Measurements from ENCODE around the gene ZP1. TPM values are rescaled to one million over a fixed set of nuclear protein-coding genes. Genes with fewer than 3 reads are reported as not detected.

The ZP1 gene
- total and polyA plus RNA-seq, 2 experiments from 2014 or later, result not detected

DNA sequence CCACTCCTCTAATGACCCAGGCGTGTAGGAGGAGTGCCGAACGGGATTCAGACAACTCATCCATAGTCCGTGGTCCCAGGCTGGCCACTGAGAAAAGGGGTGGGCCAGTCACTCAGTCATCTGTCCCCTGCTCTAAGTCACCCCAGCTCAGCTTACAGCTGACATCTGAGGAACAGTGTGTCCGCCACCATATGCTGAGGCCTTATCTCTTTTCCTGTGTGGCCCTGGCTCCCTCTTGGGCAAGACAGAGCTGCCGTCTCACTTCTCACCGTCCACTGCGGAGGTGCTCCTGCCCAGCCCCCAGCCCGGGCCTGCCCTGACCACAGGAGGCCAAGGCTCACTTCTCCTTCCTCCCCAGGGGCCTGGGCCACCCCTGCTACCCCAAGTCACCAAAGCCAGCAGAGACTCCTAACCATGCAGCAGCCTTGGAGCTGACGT, 18.6 kb upstream of the ZP1 start:
- no peak overlapping the region for H3K27ac Mint-ChIP-seq
- Histone ChIP-seq H3K36me3 (ENCODE audit: insufficient read depth) (no peaks in the 10 kb centered on the region; the same call in 1 of the 2 replicates), H3K4me2 (no peak overlapping the region), H3K4me3 (no peak overlapping the region), H3K79me2 (replicated peaks; ENCODE audit: insufficient read depth) (peaks cover 32% of the 10 kb centered on the region), H3F3A (replicated peaks; ENCODE audit: low read depth) (peaks cover 9% of the 10 kb centered on the region; the same call in 1 of the 2 replicates), H3K27me3 (ENCODE audit: insufficient read depth) (peaks cover 13% of the 10 kb centered on the region), H4K20me1 (replicated peaks; ENCODE audit: insufficient read depth) (peaks cover 13% of the 10 kb centered on the region; the same call in 1 of the 2 replicates), H3K27ac (ENCODE audit: low read depth) (no peak overlapping the region), H2AFZ (no peak overlapping the region), H3K4me1 (ENCODE audit: insufficient read depth) (peaks cover 12% of the 10 kb centered on the region; the same call in 1 of the 2 replicates), H3K9me2 (ENCODE audit: insufficient read depth) (no peaks in the 10 kb centered on the region)
- H3K27me3 Mint-ChIP-seq (ENCODE audit: insufficient read depth, low read depth, poor library complexity), result peaks cover 20% of the 10 kb centered on the region
- TF ChIP-seq ZNF331 (CRISPR knock-in tag; IDR thresholded peaks at IDR 0.05; ENCODE audit: low read depth), result no peak
- no peak for TF ChIP-seq STAT1 (IDR thresholded peaks at IDR 0.05; ENCODE audit: unreplicated experiment)
- no peak for TF ChIP-seq EZH2 (IDR thresholded peaks at IDR 0.05; ENCODE audit: low read depth, unreplicated experiment)
- no peak for TF ChIP-seq ZNF114 (CRISPR knock-in tag; IDR thresholded peaks at IDR 0.05)
- TF ChIP-seq, protein P1, sequence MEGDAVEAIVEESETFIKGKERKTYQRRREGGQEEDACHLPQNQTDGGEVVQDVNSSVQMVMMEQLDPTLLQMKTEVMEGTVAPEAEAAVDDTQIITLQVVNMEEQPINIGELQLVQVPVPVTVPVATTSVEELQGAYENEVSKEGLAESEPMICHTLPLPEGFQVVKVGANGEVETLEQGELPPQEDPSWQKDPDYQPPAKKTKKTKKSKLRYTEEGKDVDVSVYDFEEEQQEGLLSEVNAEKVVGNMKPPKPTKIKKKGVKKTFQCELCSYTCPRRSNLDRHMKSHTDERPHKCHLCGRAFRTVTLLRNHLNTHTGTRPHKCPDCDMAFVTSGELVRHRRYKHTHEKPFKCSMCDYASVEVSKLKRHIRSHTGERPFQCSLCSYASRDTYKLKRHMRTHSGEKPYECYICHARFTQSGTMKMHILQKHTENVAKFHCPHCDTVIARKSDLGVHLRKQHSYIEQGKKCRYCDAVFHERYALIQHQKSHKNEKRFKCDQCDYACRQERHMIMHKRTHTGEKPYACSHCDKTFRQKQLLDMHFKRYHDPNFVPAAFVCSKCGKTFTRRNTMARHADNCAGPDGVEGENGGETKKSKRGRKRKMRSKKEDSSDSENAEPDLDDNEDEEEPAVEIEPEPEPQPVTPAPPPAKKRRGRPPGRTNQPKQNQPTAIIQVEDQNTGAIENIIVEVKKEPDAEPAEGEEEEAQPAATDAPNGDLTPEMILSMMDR (conservative IDR thresholded peaks at IDR 0.05; ENCODE audit: low read depth in 2 of 2), result no peak
- no peak for TF ChIP-seq JUNB (IDR thresholded peaks at IDR 0.05; ENCODE audit: unreplicated experiment)
- TF ChIP-seq EZH2phosphoT487 (IDR thresholded peaks at IDR 0.05; ENCODE audit: unreplicated experiment), result no peak
- TF ChIP-seq, protein P2, sequence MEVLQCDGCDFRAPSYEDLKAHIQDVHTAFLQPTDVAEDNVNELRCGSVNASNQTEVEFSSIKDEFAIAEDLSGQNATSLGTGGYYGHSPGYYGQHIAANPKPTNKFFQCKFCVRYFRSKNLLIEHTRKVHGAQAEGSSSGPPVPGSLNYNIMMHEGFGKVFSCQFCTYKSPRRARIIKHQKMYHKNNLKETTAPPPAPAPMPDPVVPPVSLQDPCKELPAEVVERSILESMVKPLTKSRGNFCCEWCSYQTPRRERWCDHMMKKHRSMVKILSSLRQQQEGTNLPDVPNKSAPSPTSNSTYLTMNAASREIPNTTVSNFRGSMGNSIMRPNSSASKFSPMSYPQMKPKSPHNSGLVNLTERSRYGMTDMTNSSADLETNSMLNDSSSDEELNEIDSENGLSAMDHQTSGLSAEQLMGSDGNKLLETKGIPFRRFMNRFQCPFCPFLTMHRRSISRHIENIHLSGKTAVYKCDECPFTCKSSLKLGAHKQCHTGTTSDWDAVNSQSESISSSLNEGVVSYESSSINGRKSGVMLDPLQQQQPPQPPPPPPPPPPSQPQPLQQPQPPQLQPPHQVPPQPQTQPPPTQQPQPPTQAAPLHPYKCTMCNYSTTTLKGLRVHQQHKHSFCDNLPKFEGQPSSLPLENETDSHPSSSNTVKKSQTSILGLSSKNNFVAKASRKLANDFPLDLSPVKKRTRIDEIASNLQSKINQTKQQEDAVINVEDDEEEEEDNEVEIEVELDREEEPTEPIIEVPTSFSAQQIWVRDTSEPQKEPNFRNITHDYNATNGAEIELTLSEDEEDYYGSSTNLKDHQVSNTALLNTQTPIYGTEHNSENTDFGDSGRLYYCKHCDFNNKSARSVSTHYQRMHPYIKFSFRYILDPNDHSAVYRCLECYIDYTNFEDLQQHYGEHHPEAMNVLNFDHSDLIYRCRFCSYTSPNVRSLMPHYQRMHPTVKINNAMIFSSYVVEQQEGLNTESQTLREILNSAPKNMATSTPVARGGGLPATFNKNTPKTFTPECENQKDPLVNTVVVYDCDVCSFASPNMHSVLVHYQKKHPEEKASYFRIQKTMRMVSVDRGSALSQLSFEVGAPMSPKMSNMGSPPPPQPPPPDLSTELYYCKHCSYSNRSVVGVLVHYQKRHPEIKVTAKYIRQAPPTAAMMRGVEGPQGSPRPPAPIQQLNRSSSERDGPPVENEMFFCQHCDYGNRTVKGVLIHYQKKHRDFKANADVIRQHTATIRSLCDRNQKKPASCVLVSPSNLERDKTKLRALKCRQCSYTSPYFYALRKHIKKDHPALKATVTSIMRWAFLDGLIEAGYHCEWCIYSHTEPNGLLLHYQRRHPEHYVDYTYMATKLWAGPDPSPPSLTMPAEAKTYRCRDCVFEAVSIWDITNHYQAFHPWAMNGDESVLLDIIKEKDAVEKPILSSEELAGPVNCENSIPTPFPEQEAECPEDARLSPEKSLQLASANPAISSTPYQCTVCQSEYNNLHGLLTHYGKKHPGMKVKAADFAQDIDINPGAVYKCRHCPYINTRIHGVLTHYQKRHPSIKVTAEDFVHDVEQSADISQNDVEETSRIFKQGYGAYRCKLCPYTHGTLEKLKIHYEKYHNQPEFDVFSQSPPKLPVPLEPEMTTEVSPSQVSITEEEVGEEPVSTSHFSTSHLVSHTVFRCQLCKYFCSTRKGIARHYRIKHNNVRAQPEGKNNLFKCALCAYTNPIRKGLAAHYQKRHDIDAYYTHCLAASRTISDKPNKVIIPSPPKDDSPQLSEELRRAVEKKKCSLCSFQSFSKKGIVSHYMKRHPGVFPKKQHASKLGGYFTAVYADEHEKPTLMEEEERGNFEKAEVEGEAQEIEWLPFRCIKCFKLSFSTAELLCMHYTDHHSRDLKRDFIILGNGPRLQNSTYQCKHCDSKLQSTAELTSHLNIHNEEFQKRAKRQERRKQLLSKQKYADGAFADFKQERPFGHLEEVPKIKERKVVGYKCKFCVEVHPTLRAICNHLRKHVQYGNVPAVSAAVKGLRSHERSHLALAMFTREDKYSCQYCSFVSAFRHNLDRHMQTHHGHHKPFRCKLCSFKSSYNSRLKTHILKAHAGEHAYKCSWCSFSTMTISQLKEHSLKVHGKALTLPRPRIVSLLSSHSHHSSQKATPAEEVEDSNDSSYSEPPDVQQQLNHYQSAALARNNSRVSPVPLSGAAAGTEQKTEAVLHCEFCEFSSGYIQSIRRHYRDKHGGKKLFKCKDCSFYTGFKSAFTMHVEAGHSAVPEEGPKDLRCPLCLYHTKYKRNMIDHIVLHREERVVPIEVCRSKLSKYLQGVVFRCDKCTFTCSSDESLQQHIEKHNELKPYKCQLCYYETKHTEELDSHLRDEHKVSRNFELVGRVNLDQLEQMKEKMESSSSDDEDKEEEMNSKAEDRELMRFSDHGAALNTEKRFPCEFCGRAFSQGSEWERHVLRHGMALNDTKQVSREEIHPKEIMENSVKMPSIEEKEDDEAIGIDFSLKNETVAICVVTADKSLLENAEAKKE (CRISPR knock-in tag; IDR thresholded peaks at IDR 0.05), result no peak
- TF ChIP-seq, protein P3, sequence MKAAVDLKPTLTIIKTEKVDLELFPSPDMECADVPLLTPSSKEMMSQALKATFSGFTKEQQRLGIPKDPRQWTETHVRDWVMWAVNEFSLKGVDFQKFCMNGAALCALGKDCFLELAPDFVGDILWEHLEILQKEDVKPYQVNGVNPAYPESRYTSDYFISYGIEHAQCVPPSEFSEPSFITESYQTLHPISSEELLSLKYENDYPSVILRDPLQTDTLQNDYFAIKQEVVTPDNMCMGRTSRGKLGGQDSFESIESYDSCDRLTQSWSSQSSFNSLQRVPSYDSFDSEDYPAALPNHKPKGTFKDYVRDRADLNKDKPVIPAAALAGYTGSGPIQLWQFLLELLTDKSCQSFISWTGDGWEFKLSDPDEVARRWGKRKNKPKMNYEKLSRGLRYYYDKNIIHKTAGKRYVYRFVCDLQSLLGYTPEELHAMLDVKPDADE (IDR thresholded peaks at IDR 0.05), result no peak
- TF ChIP-seq NANOG (IDR thresholded peaks at IDR 0.05; ENCODE audit: borderline replicate concordance), result no peak
- TF ChIP-seq POLR2AphosphoS5 (IDR thresholded peaks at IDR 0.05; ENCODE audit: low read depth), result no peak
- TF ChIP-seq, protein P4, sequence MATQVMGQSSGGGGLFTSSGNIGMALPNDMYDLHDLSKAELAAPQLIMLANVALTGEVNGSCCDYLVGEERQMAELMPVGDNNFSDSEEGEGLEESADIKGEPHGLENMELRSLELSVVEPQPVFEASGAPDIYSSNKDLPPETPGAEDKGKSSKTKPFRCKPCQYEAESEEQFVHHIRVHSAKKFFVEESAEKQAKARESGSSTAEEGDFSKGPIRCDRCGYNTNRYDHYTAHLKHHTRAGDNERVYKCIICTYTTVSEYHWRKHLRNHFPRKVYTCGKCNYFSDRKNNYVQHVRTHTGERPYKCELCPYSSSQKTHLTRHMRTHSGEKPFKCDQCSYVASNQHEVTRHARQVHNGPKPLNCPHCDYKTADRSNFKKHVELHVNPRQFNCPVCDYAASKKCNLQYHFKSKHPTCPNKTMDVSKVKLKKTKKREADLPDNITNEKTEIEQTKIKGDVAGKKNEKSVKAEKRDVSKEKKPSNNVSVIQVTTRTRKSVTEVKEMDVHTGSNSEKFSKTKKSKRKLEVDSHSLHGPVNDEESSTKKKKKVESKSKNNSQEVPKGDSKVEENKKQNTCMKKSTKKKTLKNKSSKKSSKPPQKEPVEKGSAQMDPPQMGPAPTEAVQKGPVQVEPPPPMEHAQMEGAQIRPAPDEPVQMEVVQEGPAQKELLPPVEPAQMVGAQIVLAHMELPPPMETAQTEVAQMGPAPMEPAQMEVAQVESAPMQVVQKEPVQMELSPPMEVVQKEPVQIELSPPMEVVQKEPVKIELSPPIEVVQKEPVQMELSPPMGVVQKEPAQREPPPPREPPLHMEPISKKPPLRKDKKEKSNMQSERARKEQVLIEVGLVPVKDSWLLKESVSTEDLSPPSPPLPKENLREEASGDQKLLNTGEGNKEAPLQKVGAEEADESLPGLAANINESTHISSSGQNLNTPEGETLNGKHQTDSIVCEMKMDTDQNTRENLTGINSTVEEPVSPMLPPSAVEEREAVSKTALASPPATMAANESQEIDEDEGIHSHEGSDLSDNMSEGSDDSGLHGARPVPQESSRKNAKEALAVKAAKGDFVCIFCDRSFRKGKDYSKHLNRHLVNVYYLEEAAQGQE (IDR thresholded peaks at IDR 0.05; ENCODE audit: unreplicated experiment), result no peak
- no peak for TF ChIP-seq CREB1 (CRISPR knock-in tag; IDR thresholded peaks at IDR 0.05; ENCODE audit: low read depth)
- H3K4me1 Mint-ChIP-seq, result peaks cover 33% of the 10 kb centered on the region
- H3K36me3 Mint-ChIP-seq (ENCODE audit: low read depth), result peaks cover 59% of the 10 kb centered on the region
- DNase-seq (ENCODE audit: low spot score) (no peak), ATAC-seq (no peak)
- H3K9me3 Mint-ChIP-seq, result no peaks in the 10 kb centered on the region; the same call in 2 of the 3 replicates
- no peak overlapping the region for H3K4me3 Mint-ChIP-seq

All from GM23338 (cell line).